Fibroblast of mammary gland (primary cell): ENCODE measurements around the gene LAIR2.
A peak's percentile ranks its signal among the peaks of the same experiment; 100 is the strongest.

Experiments
- DNase-seq: peaks from one replicate; pipeline ENCODE4 v3.0.0-alpha.2; 2010; ENCODE audit warnings: low read depth
- H3K4me3 ChIP-seq: 2 replicates; pipeline ENCODE4 v1.5.1; 2011; ENCODE audit warnings: low read depth, mild to moderate bottlenecking, low read length, moderate library complexity; ENCODE audit not compliant: control insufficient read depth
- TF ChIP-seq, protein P1 (sequence below): conservative IDR thresholded peaks from 2 replicates; pipeline ENCODE4 v1.5.1; 2011; ENCODE audit warnings: low read depth, low read length, inconsistent platforms; ENCODE audit not compliant: control insufficient read depth, insufficient read depth

The LAIR2 gene

GRCh38 chr19:54461613-54462012 lies 41.0 kb upstream of the LAIR2 start:
- TF ChIP-seq, protein P1, sequence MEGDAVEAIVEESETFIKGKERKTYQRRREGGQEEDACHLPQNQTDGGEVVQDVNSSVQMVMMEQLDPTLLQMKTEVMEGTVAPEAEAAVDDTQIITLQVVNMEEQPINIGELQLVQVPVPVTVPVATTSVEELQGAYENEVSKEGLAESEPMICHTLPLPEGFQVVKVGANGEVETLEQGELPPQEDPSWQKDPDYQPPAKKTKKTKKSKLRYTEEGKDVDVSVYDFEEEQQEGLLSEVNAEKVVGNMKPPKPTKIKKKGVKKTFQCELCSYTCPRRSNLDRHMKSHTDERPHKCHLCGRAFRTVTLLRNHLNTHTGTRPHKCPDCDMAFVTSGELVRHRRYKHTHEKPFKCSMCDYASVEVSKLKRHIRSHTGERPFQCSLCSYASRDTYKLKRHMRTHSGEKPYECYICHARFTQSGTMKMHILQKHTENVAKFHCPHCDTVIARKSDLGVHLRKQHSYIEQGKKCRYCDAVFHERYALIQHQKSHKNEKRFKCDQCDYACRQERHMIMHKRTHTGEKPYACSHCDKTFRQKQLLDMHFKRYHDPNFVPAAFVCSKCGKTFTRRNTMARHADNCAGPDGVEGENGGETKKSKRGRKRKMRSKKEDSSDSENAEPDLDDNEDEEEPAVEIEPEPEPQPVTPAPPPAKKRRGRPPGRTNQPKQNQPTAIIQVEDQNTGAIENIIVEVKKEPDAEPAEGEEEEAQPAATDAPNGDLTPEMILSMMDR, result no peak
- no peak overlapping the region for H3K4me3 ChIP-seq
- no peak for DNase-seq

DNA sequence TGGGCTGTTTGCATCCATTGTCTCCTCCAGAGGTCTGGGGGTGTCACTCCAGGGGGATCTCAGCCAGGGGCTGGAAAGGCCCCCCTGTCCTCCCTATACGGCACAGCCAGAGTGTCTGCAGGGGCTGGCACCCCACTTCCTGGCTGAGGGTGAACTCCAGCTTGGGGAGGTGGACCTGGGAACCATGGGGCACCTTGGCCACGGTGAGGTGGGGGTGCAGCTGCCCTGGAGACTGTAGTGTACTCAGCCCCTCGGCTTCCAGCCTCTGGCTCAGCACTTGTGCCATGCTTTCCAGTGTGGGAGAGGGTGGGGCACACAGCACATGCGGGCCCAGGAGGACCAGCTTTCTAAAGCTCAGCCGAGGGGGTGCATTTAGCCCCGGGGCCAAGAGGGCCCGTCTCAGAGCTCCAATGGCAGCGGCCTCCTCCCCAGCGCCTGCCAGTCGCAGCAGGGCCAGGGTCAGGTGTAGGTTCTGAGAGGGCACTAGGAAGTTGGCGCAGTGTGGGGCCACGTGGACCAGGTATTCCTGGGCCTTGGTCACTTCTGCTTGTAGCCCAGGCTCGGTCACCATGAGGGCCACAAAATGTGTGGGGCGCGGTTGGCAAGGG lies 40.5 kb upstream of the LAIR2 start:
- no peak for DNase-seq
- TF ChIP-seq, protein P1, result no peak
- peak overlapping the region; percentile 37 for H3K4me3 ChIP-seq

GRCh38 chr19:54462655-54463530 lies 39.7 kb upstream of the LAIR2 start:
- TF ChIP-seq, protein P1, result no peak
- peak; percentile 60 for DNase-seq
- peak overlapping the region; percentile 43 for H3K4me3 ChIP-seq

DNA sequence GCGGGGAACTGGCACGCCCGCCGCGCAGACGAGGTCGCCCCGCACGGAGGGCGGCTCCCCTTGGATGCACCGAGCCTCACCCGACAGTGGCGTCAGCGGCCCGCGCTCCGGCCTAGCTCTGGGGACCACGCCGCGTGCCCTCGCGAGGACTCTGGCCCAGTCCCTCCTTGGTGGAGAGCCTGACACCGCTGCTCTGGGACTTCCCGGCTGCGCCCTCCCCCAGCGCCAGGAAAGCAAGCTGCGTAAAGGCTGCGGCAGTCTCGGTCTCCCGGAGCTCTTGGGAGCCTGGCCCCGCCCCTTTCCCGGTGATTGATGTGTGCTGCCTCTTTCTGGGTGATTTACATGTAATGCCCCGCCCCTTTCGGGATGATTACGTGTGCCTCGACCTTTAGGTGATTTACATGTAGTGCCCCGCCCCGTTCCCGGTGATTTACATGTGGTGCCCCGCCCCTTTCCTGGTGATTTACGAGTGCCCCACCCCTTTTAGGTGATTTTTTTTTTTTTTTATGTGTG lies 39.0 kb upstream of the LAIR2 start, which contains the start of gene LENG9:
LENG9 (minus strand) TSS at position 248 of the 513 bp plus-strand sequence. CDS start 252 bp downstream, outside the sequence.
- TF ChIP-seq, protein P1, result no peak
- H3K4me3 ChIP-seq, result peak within 1 kb of the TSS; percentile 51
- DNase-seq, result peak; percentile 98

DNA sequence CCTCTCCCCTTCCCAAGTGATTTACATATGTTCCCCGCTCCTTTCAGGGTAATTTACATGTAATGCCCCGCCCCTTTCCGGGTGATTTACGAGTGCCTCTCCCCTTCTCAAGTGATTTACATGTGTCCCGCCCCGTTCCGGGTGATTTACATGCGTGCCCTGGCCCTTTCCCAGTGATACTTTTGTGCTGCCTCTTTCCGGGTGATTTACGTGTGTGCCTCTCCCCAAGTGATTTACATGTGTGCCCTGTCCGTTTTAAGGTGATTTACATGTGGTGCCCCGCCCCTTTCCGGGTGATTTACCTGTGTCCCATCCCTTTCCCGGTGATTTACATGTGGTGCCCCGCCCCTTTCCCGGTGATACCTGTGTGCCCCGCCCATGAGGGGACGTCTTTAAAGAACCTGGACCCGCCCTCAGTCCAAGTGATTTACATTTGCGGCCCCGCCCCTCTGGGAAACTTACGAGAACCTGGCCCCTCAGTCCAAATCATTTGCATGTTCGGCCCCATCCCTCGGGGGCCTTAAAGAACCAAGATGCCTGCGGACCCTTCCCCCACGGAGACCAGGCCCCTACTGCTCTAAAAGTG lies 38.5 kb upstream of the LAIR2 start:
- DNase-seq, result peak; percentile 40
- H3K4me3 ChIP-seq, result peak overlapping the region; percentile 51
- TF ChIP-seq, protein P1, result no peak

DNA sequence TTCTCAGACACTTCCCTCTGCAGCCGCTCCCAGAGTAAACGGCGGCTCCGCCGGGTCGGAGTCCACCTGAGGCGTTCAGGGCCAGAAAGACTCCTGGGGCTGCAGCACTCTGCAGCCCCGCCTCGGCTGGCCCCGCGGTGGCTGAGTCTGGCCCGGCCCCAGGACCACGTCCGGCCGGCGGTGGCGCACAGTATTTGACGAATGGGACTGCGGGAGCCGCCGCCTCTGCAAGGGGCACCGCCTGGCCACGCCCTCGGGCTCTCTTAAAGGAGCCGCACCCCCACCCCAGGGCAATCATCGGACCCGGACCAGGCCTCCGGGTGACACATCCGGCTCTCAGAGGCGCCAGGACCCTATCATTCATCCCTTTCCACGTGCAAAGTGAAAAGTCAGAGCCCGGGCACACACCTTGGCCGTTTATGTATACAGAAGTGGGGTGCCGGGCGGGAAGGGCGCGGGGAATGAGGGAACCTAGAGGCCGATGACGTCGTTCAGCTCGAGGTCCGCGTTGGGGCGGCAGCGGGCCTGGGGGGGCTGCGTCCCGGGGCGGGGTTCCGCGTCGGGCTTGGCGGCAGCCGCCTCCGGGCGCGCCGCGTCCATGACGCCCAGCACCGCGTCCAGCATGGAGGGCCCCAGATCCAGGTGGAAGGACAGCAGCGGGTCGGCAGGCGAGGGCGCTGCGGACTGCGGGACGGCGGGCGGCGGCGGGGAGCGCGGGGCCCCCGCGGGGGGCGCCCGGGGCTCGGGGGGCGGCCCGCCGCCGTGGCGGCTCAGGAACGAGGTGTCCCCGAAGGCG lies 37.8 kb upstream of the LAIR2 start:
- peak; percentile 62 for DNase-seq

More for the DNA sequence above, 37.8 kb upstream of the LAIR2 start:
- H3K4me3 ChIP-seq, result peak overlapping the region; percentile 51
- TF ChIP-seq, protein P1, result no peak
